Breast epithelium (tissue), 4 donors: ENCODE results near the gene TBCA. TPM values are rescaled to one million over a fixed set of nuclear protein-coding genes. Genes with fewer than 3 reads are reported as not detected.

Source experiments
- DNase-seq, 2 donors: peaks; one replicate each; pipeline ENCODE4 v3.0.0-alpha.2; 2019; ENCODE audit warnings: low spot score in 2 of 2
- H3K27ac ChIP-seq, 2 donors: fragments of 200-600 bp; sonication (generic) in 1 of 2; one replicate each; pipeline ENCODE4 v1.5.1; 2016 to 2019; ENCODE audit warnings: mild to moderate bottlenecking in 1 of 2
- H3K27me3 ChIP-seq, 2 donors: fragments of 200-600 bp; sonication (generic) in 1 of 2; one replicate each; pipeline versions ENCODE4 v1.5.1 to v1.6.0; 2017 to 2019; ENCODE audit warnings: control low read depth in 1 of 2, mild to moderate bottlenecking in 1 of 2
- H3K36me3 ChIP-seq: fragments of 200-600 bp; one replicate; pipeline ENCODE4 v1.5.1; 2019
- H3K4me1 ChIP-seq, 2 donors: fragments of 200-600 bp; sonication (generic); one replicate each; pipeline ENCODE4 v1.5.1; 2016 to 2019; ENCODE audit warnings: control low read depth in 1 of 2
- H3K4me3 ChIP-seq, 3 donors: fragments of 200-600 bp; sonication (generic); 1 replicate in 2 of 3; 2 replicates in 1 of 3; pipeline ENCODE4 v1.5.1; 2016 to 2019; ENCODE audit warnings: mild to moderate bottlenecking in 3 of 3, moderate library complexity in 2 of 3
- H3K9me3 ChIP-seq, 2 donors: fragments of 200-600 bp; sonication (generic) in 1 of 2; one replicate each; pipeline ENCODE4 v1.5.1; 2016 to 2019; ENCODE audit warnings: control low read depth in 1 of 2
- POLR2A ChIP-seq: fragments of 450-650 bp; IDR thresholded peaks from one replicate; pipeline ENCODE4 v1.6.1; 2016; ENCODE audit warnings: antibody characterized with exemption, mild to moderate bottlenecking, moderate library complexity
- POLR2AphosphoS5 ChIP-seq, 3 donors: sonication (generic); formaldehyde crosslinking; IDR thresholded peaks; one replicate each; pipeline ENCODE4 v1.6.1; 2017; ENCODE audit warnings: antibody characterized with exemption in 3 of 3
- intact Hi-C: fragments of 100-400 bp; cut with DNase I; formaldehyde crosslinking; loops from one replicate; pipeline ENCODE4 v1.15.1; 2023; ENCODE audit warnings: low total_unique reads
- total RNA-seq, 3 donors: library from RNA; depleted of rRNA; stranded (reverse); fragments of >200 nt; gene quantifications; one replicate each; pipeline ENCODE4 v1.1.0, GENCODE V29; 2016
- TF ChIP-seq, protein P1 (sequence below), 3 donors: fragments of 450-650 bp; IDR thresholded peaks; one replicate each; pipeline ENCODE4 v1.5.1; 2016 to 2017; ENCODE audit warnings: antibody characterized with exemption in 3 of 3, mild to moderate bottlenecking in 3 of 3, moderate library complexity in 3 of 3

Gene TBCA
- total RNA-seq, 3 donors from 2014 or later: 109 to 150 (median 118) TPM

- no peaks in the 10 kb centered on the region for H3K27me3 ChIP-seq
- H3K4me1 ChIP-seq: no peaks in the 10 kb centered on the region
- H3K4me3 ChIP-seq: no peak overlapping the region
- H3K27ac ChIP-seq: no peak overlapping the region
- DNase-seq: no peak
- no peaks in the 10 kb centered on the region for H3K9me3 ChIP-seq
- H3K36me3 ChIP-seq: no peaks in the 10 kb centered on the region
- intact Hi-C loops: no loop called here
- TF ChIP-seq POLR2A: no peak
- TF ChIP-seq, protein P1, sequence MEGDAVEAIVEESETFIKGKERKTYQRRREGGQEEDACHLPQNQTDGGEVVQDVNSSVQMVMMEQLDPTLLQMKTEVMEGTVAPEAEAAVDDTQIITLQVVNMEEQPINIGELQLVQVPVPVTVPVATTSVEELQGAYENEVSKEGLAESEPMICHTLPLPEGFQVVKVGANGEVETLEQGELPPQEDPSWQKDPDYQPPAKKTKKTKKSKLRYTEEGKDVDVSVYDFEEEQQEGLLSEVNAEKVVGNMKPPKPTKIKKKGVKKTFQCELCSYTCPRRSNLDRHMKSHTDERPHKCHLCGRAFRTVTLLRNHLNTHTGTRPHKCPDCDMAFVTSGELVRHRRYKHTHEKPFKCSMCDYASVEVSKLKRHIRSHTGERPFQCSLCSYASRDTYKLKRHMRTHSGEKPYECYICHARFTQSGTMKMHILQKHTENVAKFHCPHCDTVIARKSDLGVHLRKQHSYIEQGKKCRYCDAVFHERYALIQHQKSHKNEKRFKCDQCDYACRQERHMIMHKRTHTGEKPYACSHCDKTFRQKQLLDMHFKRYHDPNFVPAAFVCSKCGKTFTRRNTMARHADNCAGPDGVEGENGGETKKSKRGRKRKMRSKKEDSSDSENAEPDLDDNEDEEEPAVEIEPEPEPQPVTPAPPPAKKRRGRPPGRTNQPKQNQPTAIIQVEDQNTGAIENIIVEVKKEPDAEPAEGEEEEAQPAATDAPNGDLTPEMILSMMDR (IDR thresholded peaks at IDR 0.05): no peak
- no peak for TF ChIP-seq POLR2AphosphoS5 (IDR thresholded peaks at IDR 0.05)
Measured at GRCh38 chr5:77670526-77670925, 105.6 kb downstream of the TBCA start.

- Histone ChIP-seq H3K27ac (no peak overlapping the region), H3K4me1 (no peaks in the 10 kb centered on the region), H3K4me3 (no peak overlapping the region), H3K9me3 (no peaks in the 10 kb centered on the region), H3K36me3 (no peaks in the 10 kb centered on the region), H3K27me3 (no peaks in the 10 kb centered on the region)
- TF ChIP-seq POLR2AphosphoS5 (IDR thresholded peaks at IDR 0.05) (no peak), POLR2A (no peak)
- TF ChIP-seq, protein P1 (IDR thresholded peaks at IDR 0.05): no peak
- intact Hi-C loops: no loop called here
- no peak for DNase-seq
Measured at GRCh38 chr5:77669677-77670076, 106.5 kb downstream of the TBCA start.

DNA sequence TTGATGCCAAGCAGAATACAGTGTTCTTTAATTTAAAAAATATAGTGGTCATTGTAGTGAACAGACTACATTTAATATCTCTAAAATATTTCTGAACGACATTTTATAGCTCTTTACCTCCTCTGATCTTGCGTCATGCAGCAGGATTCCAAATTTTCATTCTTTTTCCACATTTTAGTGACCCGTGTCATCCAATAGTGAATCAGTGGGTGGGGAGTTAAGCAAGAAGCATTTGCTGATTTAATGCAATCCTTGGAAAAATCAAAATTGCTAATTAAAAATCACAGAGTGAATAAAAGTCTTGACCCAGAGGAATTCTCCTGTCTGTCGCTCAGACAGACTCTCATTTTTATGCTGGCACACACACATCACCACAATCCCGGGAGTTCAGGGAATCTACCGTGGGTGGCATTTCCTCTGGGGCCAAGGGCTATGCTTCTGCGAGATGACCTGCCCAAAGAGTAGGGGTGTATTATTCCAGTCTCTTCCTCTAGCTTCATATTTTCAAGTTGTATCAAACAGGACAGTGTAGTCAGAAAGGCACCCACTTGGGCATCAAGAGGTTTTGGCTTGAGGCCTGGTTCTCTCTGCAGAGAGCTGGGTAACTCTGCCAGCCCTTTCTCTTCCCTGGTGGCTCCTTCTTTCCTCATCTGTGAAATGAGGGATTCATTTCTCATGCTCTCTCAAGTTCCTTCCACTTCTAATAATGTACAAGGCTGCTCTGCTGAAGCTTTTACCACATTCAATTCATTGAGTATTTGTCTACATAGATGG lies 112.9 kb downstream of the TBCA start:
- Histone ChIP-seq H3K4me1 (no peaks in the 10 kb centered on the region), H3K27ac (no peak overlapping the region), H3K4me3 (no peak overlapping the region), H3K9me3 (no peaks in the 10 kb centered on the region), H3K27me3 (no peaks in the 10 kb centered on the region), H3K36me3 (no peaks in the 10 kb centered on the region)
- TF ChIP-seq POLR2AphosphoS5 (IDR thresholded peaks at IDR 0.05) (no peak), POLR2A (no peak)
- TF ChIP-seq, protein P1 (IDR thresholded peaks at IDR 0.05): no peak
- intact Hi-C loops: no loop called here
- DNase-seq: no peak

GRCh38 chr5:77662635-77663034 lies 113.5 kb downstream of the TBCA start:
- intact Hi-C loops: no loop called here

GRCh38 chr5:77658662-77659061 lies 117.5 kb downstream of the TBCA start:
- H3K4me1 ChIP-seq: no peaks in the 10 kb centered on the region
- H3K4me3 ChIP-seq: no peak overlapping the region

More at GRCh38 chr5:77662635-77663034, 113.5 kb downstream of the TBCA start:
- no peak for DNase-seq
- Histone ChIP-seq H3K4me3 (no peak overlapping the region), H3K27ac (no peak overlapping the region), H3K27me3 (no peaks in the 10 kb centered on the region), H3K36me3 (no peaks in the 10 kb centered on the region), H3K4me1 (no peaks in the 10 kb centered on the region), H3K9me3 (no peaks in the 10 kb centered on the region)
- TF ChIP-seq POLR2AphosphoS5 (IDR thresholded peaks at IDR 0.05) (no peak), POLR2A (no peak)
- TF ChIP-seq, protein P1 (IDR thresholded peaks at IDR 0.05): no peak

More at GRCh38 chr5:77658662-77659061, 117.5 kb downstream of the TBCA start:
- DNase-seq: no peak
- TF ChIP-seq, protein P1 (IDR thresholded peaks at IDR 0.05): no peak
- TF ChIP-seq POLR2A (no peak), POLR2AphosphoS5 (IDR thresholded peaks at IDR 0.05) (no peak)
- intact Hi-C loops: no loop called here
- H3K27me3 ChIP-seq: no peaks in the 10 kb centered on the region
- H3K27ac ChIP-seq: no peak overlapping the region
- no peaks in the 10 kb centered on the region for H3K9me3 ChIP-seq
- H3K36me3 ChIP-seq: no peaks in the 10 kb centered on the region
